Epithelial cell of proximal tubule (primary cell): Measurements from ENCODE around the gene SPOCK1. TPM values are rescaled to one million over a fixed set of nuclear protein-coding genes. Genes with fewer than 3 reads are reported as not detected.

Experiments
- DNase-seq: peaks from one replicate; pipeline ENCODE4 v3.0.0-alpha.2; 2011; ENCODE audit warnings: low read depth
- H3K4me3 ChIP-seq: 2 replicates; pipeline ENCODE4 v1.5.1; 2011; ENCODE audit warnings: low read depth, mild to moderate bottlenecking, low read length
- CTCF ChIP-seq: conservative IDR thresholded peaks from 2 replicates; pipeline ENCODE4 v1.5.1; 2012; ENCODE audit warnings: low read depth, mild to moderate bottlenecking, low read length
- total RNA-seq: library from RNA; depleted of rRNA; stranded (reverse); fragments of >200 nt; gene quantifications from 2 replicates; pipeline ENCODE4 v1.2.3, GENCODE V29; 2015

Gene SPOCK1
- total RNA-seq, 1 donor from 2014 or later: 31.4 TPM

DNA sequence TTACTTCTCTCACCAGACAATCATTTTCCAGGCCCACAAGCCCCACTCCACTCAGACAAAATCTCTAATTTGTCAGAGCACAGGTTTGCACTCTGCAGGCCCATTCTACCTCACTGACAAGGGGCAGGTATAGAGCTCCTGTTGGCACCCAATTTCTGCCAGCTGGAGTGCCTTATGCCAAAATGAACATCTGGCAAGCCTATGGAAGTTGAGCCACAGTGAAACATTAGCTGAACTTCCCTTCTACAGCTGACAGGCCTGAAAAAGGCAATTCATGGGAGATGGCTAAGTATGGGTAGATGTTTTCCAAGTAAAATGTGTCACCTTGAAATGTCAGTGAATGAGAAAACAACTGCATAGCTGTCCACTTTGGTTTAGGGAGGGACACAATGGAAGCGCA lies 87.0 kb downstream of the SPOCK1 start:
- no peak for TF ChIP-seq CTCF
- H3K4me3 ChIP-seq: no peak overlapping the region
- no peak for DNase-seq

DNA sequence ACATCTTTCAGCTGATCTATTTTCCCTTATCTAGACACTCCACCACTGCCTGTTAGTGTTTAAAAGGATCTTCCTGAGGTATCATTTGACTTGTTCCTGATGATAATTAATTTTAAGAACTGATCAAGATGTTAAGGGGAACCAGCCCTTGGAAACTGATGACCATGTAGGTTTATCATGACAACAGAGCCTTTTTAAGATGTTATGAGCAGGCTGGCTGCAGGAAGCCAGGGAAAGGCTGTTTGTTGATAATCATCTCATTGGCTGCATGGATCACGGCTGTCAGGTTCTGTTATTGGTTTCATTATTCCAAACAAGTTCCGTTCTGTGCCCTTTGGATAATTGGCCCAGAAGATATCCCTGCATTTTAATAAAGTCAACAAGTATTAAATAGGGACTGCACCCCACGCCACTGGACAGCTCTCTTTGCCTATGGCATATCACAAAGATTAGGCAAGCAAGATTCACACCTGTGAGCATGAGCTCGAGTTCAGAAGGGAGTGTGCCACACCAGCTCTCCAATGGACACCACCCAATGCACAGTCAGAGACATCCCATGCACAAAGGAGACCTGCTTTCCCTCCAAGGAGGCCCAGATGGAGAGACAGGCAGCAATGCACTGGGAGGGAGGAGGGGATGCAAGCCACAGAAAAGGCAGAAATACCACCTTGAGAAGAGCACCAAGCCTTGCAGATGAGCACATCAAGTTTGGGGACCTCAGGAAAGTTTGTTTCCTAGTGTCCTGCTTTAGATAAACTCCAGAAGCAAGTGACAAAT lies 88.7 kb downstream of the SPOCK1 start:
- no peak overlapping the region for H3K4me3 ChIP-seq
- no peak for DNase-seq
- no peak for TF ChIP-seq CTCF

GRCh38 chr5:137409736-137410135 lies 89.4 kb downstream of the SPOCK1 start:
- DNase-seq: no peak
- no peak for TF ChIP-seq CTCF
- no peak overlapping the region for H3K4me3 ChIP-seq

GRCh38 chr5:137407090-137407489 lies 92.0 kb downstream of the SPOCK1 start:
- H3K4me3 ChIP-seq: no peak overlapping the region
- no peak for TF ChIP-seq CTCF
- DNase-seq: no peak

- DNase-seq: no peak
- TF ChIP-seq CTCF: no peak
- H3K4me3 ChIP-seq: no peak overlapping the region
Observed at GRCh38 chr5:137405393-137405792, 93.7 kb downstream of the SPOCK1 start.

DNA sequence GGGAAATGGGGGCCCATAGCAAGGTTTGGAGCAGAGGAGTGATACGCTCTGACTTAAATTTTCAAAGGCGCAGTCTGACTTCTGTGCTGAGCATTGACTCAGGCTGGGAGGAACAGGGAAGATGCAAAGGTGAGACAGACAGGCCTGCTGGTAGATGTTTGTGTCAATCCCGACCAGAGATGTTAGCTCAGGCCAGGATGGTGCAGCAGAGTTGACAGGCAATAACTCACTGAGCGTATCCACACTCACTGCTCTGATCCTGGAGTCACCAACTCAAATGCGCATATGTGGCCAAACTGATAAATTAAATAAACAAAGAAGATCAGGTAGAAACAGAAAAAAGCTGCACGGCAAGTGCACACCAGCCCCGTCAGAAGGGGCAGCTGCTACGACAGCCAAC lies 95.3 kb downstream of the SPOCK1 start:
- DNase-seq: no peak
- no peak overlapping the region for H3K4me3 ChIP-seq
- no peak for TF ChIP-seq CTCF
